ENCODE measurements around the gene GNB1L. TPM values are rescaled to one million over a fixed set of nuclear protein-coding genes. Genes with fewer than 3 reads are reported as not detected.

The GNB1L gene
- polyA plus RNA-seq, 1 donor = 4.2 TPM

DNA sequence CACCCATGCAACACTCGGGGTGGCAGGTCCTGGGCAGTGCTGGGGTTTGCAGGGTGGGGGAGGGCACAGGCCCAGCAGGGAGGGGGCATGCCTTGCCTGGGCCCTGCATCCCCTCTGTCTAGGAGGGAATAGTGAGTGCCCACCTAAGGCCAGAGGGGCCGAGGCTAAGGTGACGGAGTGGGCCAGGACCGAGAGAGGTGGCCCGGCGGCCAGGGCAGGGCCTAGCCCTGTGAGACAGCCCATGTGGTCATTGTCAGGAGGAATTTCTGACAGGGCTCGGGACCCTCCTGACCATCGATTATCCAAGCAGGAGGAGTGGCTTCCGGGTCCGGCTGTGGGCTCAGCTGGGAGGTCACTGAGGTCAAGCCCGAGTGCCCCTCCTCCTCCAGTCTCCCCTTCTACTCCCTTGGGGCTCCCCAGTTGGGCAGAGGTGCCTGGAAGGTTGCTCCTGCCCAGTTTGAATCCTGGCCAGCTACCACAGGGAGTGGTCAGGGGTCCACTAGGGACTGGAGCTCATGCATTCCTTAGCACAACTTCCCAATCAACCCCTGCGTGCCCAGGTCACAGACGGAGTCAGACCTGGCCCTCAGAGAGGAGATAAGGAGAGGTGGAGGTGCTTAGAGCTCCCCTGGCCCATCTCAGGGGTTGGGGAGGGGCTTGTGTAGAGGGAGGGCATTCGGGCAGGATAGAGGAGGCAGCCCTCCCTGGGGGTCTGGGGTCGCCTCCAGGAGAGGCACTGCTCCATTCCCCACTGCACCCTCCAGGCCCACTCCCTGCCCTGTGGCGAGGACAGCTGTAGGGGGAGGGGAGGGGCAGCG lies 116.6 kb downstream of the GNB1L start:
- no peak for DNase-seq

DNA sequence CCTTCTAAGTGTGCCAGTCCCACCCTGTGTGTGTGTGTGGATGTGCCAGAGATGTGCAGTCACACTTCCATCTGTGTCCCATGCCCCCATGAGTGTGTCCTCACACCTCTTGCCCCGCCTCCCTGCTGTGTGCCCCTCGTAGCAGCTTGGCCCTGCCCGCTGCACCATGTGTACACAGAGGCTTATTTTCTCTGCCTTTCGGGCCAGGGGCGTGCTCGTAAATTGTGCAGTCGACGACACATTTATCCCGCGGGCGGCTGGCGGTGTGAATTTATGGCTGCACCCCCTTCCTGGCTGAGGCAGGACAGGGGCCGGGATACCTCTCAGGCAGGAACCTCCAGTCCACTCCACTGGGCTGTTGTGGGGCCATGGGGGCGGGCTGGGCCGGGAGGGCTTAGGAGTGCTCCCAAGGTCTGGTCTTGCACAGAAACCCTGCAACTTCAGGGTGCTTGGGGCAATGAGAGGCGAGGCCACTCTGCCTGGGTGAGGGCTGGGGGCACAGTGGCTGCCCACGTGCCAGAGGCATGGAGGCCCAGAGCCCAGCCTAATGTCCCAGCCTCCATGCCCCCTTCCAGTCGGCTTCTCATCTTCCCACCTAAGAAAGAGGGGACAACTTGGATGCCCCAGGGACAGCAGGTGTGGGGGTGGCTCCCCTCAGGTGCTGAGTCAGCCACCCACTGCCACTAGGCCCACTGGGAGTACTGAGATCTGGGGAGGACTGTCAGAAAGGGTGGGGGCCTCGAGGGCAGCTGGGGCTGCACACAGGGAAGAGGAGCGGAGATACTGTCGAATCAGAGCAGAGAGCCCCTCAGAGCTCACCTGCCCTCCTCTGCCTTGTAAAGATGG lies 118.8 kb downstream of the GNB1L start:
- no peak for DNase-seq

DNA sequence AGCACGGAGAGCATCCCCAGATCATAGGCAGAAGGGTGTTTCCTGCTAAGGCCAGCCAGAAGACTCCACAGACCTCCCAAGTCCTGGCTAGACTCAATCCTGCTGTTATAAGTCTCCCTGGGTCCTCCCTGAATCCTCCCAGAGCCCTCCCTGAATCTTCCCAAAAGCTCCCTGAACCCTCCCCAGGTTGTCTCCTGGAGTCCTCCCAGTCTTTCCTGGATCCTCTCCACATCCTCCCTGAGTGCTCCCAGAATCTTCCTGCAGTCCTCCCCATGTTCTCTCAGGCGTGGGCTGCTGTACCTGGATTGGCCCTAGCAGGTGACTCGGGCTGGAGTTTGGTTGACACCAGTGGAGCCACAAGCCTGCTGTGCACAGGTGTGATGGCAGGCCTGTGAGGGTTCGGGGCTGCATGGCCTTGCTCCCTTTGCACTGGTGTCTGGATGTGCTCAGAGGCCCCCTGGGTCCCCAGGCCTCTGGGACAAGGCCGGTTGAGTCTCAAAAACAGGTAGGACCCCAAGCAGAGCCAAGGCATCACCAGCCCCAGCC lies 119.8 kb downstream of the GNB1L start:
- no peak for DNase-seq

DNA sequence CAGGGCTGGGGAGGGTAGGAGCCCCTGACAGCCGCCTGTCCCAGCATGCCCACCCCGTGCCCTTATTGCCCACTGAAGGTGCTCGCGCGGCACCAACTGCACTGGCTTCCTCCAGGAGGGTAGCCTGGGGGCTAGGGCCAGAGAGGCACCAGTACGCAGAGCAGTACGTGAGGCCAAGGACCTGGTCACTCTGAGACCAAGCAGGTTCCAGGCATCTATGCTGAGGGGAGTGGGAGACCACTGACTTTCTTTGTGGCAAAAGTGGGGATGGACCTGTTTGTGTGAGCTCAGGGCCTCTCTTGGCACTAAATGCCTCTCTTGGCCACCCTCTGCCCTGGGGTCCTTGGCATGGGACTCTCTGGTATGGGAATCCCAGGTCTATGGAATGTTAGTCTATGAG lies 120.5 kb downstream of the GNB1L start:
- DNase-seq = no peak

DNA sequence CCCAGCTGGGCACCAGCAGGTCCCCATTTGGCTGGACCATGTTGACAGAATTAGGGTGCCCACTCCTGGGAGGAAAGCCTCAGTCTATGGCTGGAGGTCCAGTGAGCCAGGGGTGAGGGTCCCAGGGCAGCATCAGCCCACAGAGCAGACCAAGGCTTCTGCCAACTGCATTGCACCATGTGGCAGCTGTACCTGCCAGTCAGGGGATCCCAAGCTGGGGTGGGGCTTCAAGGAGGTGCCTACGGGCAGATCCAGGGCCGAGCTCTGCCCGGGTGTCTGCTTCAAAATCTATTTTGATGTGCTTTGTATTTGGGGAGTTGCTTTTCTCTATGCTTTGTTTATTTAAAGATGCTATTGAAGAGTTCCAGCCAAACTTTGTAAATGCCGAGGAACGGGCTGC lies 120.9 kb downstream of the GNB1L start:
- DNase-seq = no peak

Other genes starting within 250 kb of the GNB1L start
- gene SEPTIN5, start 140.4 kb downstream of the GNB1L start, polyA plus RNA-seq (ENCODE audit: insufficient read length) = 32.1 TPM
- 2.9 TPM for gene GP1BB, start 131.3 kb downstream of the GNB1L start, polyA plus RNA-seq (ENCODE audit: insufficient read length)
- gene TBX1, start 94.1 kb downstream of the GNB1L start, polyA plus RNA-seq (ENCODE audit: insufficient read length) = 0.42 TPM
- 24.5 TPM for gene RTL10, start within 50 bp of the GNB1L start, polyA plus RNA-seq (ENCODE audit: insufficient read length)
- 79.1 TPM for gene COMT, start 86.9 kb upstream of the GNB1L start, polyA plus RNA-seq (ENCODE audit: insufficient read length)
- gene TXNRD2, start 86.9 kb upstream of the GNB1L start, polyA plus RNA-seq (ENCODE audit: insufficient read length) = 27.7 TPM
- gene ARVCF, start 161.9 kb upstream of the GNB1L start, polyA plus RNA-seq (ENCODE audit: insufficient read length) = 18.3 TPM
- gene TANGO2, start 166.2 kb upstream of the GNB1L start, polyA plus RNA-seq (ENCODE audit: insufficient read length) = 10.3 TPM
- gene DGCR8, start 225.4 kb upstream of the GNB1L start, polyA plus RNA-seq (ENCODE audit: insufficient read length) = 58.0 TPM

Measured in left kidney (tissue), 2 donors.